GM12878 (cell line): ENCODE results near the gene OPN3. TPM values are rescaled to one million over a fixed set of nuclear protein-coding genes. Genes with fewer than 3 reads are reported as not detected.

Experiments
- ATAC-seq: fragments of 200-7000 bp; cut with Tn5 transposase; 3 replicates; pipeline ENCODE4 v1.9.1; 2020; ENCODE audit warnings: mild to moderate bottlenecking, moderate library complexity
- BruUV-seq: library from RNA; stranded (reverse); fragments of 400-500 nt; replicated peaks from 2 replicates; lab custom pipeline; 2021; lab: Mats Ljungman, UMichigan
- CTCF ChIA-PET: fragments of 300-600 bp; sonication (Branson Sonifier 250); formaldehyde crosslinking; extraction: SDS; loops from one replicate; lab custom pipeline; 2021; ENCODE audit warnings: inconsistent platforms; lab: Yijun Ruan, JAX
- POLR2A ChIA-PET: fragments of 350-600 bp; formaldehyde crosslinking; extraction: SDS; loops from one replicate; lab custom pipeline; 2021; ENCODE audit warnings: inconsistent platforms; lab: Charles Lee
- RAD21 ChIA-PET: fragments of 300-600 bp; sonication (Branson Sonifier 250); formaldehyde crosslinking; loops from one replicate; lab custom pipeline; 2023; ENCODE audit warnings: antibody characterized with exemption; ENCODE audit not compliant: unreplicated experiment; lab: Charles Lee
- SMC1A ChIA-PET: fragments of 300-600 bp; sonication (Branson Sonifier 250); formaldehyde crosslinking; loops from one replicate; lab custom pipeline; 2023; ENCODE audit not compliant: unreplicated experiment, uncharacterized antibody; lab: Charles Lee
- DNase-seq: peaks from one replicate; pipeline ENCODE4 v3.0.0-alpha.2; 2011; ENCODE audit warnings: low read depth, low spot score
- FAIRE-seq: peaks from 3 replicates; lab custom pipeline; 2011; peaks lifted over from hg19 to GRCh38; lab: Jason Lieb, UNC
- H2AFZ ChIP-seq: 2 replicates; pipeline ENCODE4 v1.6.0; 2011; ENCODE audit warnings: low read depth, low read length, control low read depth; ENCODE audit not compliant: control insufficient read depth
- H3K27ac ChIP-seq: 2 replicates; pipeline ENCODE4 v1.5.1; 2011; ENCODE audit warnings: control low read depth; ENCODE audit not compliant: control insufficient read depth, insufficient read depth
- H3K27me3 ChIP-seq, 2 experiments: replicated peaks in 1 of 2; 2 replicates each; pipeline versions ENCODE4 v1.6.0 to v1.6.1; 2011; ENCODE audit warnings: low read length in 1 of 2; ENCODE audit not compliant: control insufficient read depth in 2 of 2, insufficient read depth in 2 of 2
- H3K36me3 ChIP-seq, 2 experiments: 2 replicates each; pipeline ENCODE4 v1.5.1; 2011; ENCODE audit warnings: low read length in 1 of 2; ENCODE audit not compliant: control insufficient read depth in 2 of 2, insufficient read depth in 2 of 2
- H3K4me1 ChIP-seq: 2 replicates; pipeline ENCODE4 v1.6.1; 2011; ENCODE audit warnings: mild to moderate bottlenecking, low read length, moderate library complexity, mixed read lengths; ENCODE audit not compliant: control insufficient read depth, insufficient read depth
- H3K4me2 ChIP-seq: 2 replicates; pipeline ENCODE4 v1.6.0; 2011; ENCODE audit warnings: control low read depth; ENCODE audit not compliant: control insufficient read depth, insufficient read depth
- H3K4me3 ChIP-seq: fragments of 200-600 bp; sonication (generic); 2 replicates; pipeline ENCODE4 v1.5.1; 2016
- H3K79me2 ChIP-seq: 2 replicates; pipeline ENCODE4 v1.6.0; 2011; ENCODE audit warnings: low read length; ENCODE audit not compliant: control insufficient read depth, insufficient read depth
- H3K9ac ChIP-seq: 2 replicates; pipeline ENCODE4 v1.8.0; 2011; ENCODE audit warnings: low read length, control low read depth, mixed read lengths; ENCODE audit not compliant: control insufficient read depth, insufficient read depth
- H3K9me3 ChIP-seq: replicated peaks from 3 replicates; pipeline ENCODE4 v1.5.1; 2011; ENCODE audit warnings: mild to moderate bottlenecking, low read length; ENCODE audit not compliant: control insufficient read depth, insufficient read depth
- H4K20me1 ChIP-seq: 2 replicates; pipeline ENCODE4 v1.6.0; 2011; ENCODE audit not compliant: control insufficient read depth, insufficient read depth
- ATF7 ChIP-seq: fragments of 450-650 bp; IDR thresholded peaks from 2 replicates; pipeline ENCODE4 v1.6.1; 2016; ENCODE audit warnings: low read depth, mild to moderate bottlenecking
- CBX5 ChIP-seq: sonication (generic); IDR thresholded peaks from 2 replicates; pipeline ENCODE4 v1.6.1; 2016; ENCODE audit warnings: low read depth, moderate library complexity, mild to moderate bottlenecking, inconsistent platforms
- CHD4 ChIP-seq: fragments of 200-600 bp; sonication (generic); IDR thresholded peaks from 2 replicates; pipeline ENCODE4 v1.6.1; 2016; ENCODE audit warnings: mild to moderate bottlenecking
- DPF2 ChIP-seq: fragments of 450-650 bp; IDR thresholded peaks from 2 replicates; pipeline ENCODE4 v1.6.1; 2017; ENCODE audit warnings: mild to moderate bottlenecking
- HDAC6 ChIP-seq: fragments of 200-600 bp; sonication (generic); IDR thresholded peaks from one replicate; pipeline ENCODE4 v1.8.0; 2017; ENCODE audit warnings: antibody characterized with exemption; ENCODE audit not compliant: unreplicated experiment
- IKZF1 ChIP-seq: fragments of 450-650 bp; conservative IDR thresholded peaks from 2 replicates; pipeline ENCODE4 v1.6.1; 2017; ENCODE audit warnings: antibody characterized with exemption, mild to moderate bottlenecking
- JUND ChIP-seq: IDR thresholded peaks from 2 replicates; pipeline ENCODE4 v1.6.1; 2012; ENCODE audit warnings: low read depth, mild to moderate bottlenecking, low read length, improper control_type of control experiment, moderate library complexity
- LARP7 ChIP-seq: fragments of 450-650 bp; IDR thresholded peaks from 2 replicates; pipeline ENCODE4 v1.6.1; 2017; ENCODE audit warnings: mild to moderate bottlenecking
- MXI1 ChIP-seq: fragments of 150-350 bp; IDR thresholded peaks from 2 replicates; pipeline ENCODE4 v1.6.1; 2011; ENCODE audit warnings: low read depth, mild to moderate bottlenecking, inconsistent platforms, low read length, improper control_type of control experiment
- NR2C1 ChIP-seq: fragments of 450-650 bp; IDR thresholded peaks from 2 replicates; pipeline ENCODE4 v1.6.1; 2017; ENCODE audit warnings: antibody characterized with exemption, mild to moderate bottlenecking, moderate library complexity
- NR2F1 ChIP-seq: fragments of 450-650 bp; conservative IDR thresholded peaks from 2 replicates; pipeline ENCODE4 v1.6.1; 2017; ENCODE audit warnings: mild to moderate bottlenecking
- PAX5 ChIP-seq: IDR thresholded peaks from 2 replicates; pipeline ENCODE4 v1.6.1; 2011; ENCODE audit warnings: low read depth, low read length, borderline replicate concordance
- POU2F2 ChIP-seq: IDR thresholded peaks from 3 replicates; pipeline ENCODE4 v1.6.1; 2011; ENCODE audit warnings: low read depth, mild to moderate bottlenecking, low read length, borderline replicate concordance
- SIN3A ChIP-seq: IDR thresholded peaks from 2 replicates; pipeline ENCODE4 v1.6.1; 2012; ENCODE audit warnings: low read depth, low read length, improper control_type of control experiment
- SMAD1 ChIP-seq: fragments of 450-650 bp; IDR thresholded peaks from 2 replicates; pipeline ENCODE4 v1.6.1; 2018; ENCODE audit warnings: mild to moderate bottlenecking, low read depth; ENCODE audit not compliant: partially characterized antibody
- SP1 ChIP-seq: IDR thresholded peaks from one replicate; pipeline ENCODE4 v1.6.1; 2011; ENCODE audit warnings: low read depth, low read length
- STAT3 ChIP-seq: IDR thresholded peaks from 2 replicates; pipeline ENCODE4 v1.6.1; 2011; ENCODE audit warnings: low read depth, low read length, improper control_type of control experiment
- TBL1XR1 ChIP-seq: IDR thresholded peaks from 2 replicates; pipeline ENCODE4 v1.6.1; 2012; ENCODE audit warnings: low read depth, low read length, improper control_type of control experiment
- ZBED1 ChIP-seq: IDR thresholded peaks from 2 replicates; pipeline ENCODE4 v1.6.1; 2016; ENCODE audit warnings: borderline replicate concordance
- ZZZ3 ChIP-seq: IDR thresholded peaks from 2 replicates; pipeline ENCODE4 v1.6.1; 2011; ENCODE audit warnings: low read depth; ENCODE audit not compliant: control insufficient read depth, insufficient read length
- WGBS: methylation state at CpG from one replicate; pipeline ENCODE4 v1.1.6; 2016; ENCODE audit warnings: low lambda C conversion rate; ENCODE audit not compliant: insufficient replicate concordance, insufficient coverage; ENCODE audit errors: missing lambda C conversion rate; 5-methylcytosine and 5-hydroxymethylcytosine counted together
- in situ Hi-C: fragments of 300-500 bp; cut with MboI; formaldehyde crosslinking; loops from 9 replicates; pipeline ENCODE4 v1.14.3; 2018; ENCODE audit warnings: mixed read lengths
- intact Hi-C: fragments of 100-400 bp; cut with micrococcal nuclease; formaldehyde crosslinking; loops from one replicate; pipeline ENCODE4 v1.14.2; 2022; ENCODE audit not compliant: unreplicated experiment
- polyA plus RNA-seq, 11 experiments: library from polyadenylated mRNA; depleted of rRNA in 4 of 11; unstranded in 6 of 11; stranded (reverse) in 5 of 11; fragments of >200 nt; fragmentation: Nextera tagmentation in 4 of 11; fragmentation: Illumina TruSeq in 1 of 11; extraction: Ambion mirVana in 4 of 11; extraction: Trizol in 1 of 11; gene quantifications; 1 replicate in 1 of 11; 2 replicates in 10 of 11; pipeline versions ENCODE4 v1.2.1 to v1.2.3, GENCODE V29; 2011 to 2016; ENCODE audit warnings: inconsistent platforms in 2 of 11, missing spikeins in 2 of 11, low read depth in 1 of 11
- total RNA-seq, 4 experiments: library from RNA; depleted of rRNA in 3 of 4; stranded (reverse); fragments of >200 nt in 3 of 4; fragmentation: Illumina TruSeq in 1 of 4; extraction: Trizol in 1 of 4; gene quantifications; 2 replicates each; pipeline versions ENCODE4 v1.2.1 to v1.2.3, GENCODE V29; 2013 to 2021
- TF ChIP-seq, protein P1 (sequence below): IDR thresholded peaks from 2 replicates; pipeline ENCODE4 v1.6.1; 2012; ENCODE audit warnings: low read depth, low read length, improper control_type of control experiment
- TF ChIP-seq, protein P2 (sequence below): fragments of 450-650 bp; IDR thresholded peaks from 2 replicates; pipeline ENCODE4 v1.6.1; 2016; ENCODE audit warnings: mild to moderate bottlenecking

The OPN3 gene
- total and polyA plus RNA-seq, 10 of the 15 experiments (the other 5 are each of a cell fraction or from before 2014, with no cell fraction given): 0.26 to 12.2 (median 7.4) TPM

DNA sequence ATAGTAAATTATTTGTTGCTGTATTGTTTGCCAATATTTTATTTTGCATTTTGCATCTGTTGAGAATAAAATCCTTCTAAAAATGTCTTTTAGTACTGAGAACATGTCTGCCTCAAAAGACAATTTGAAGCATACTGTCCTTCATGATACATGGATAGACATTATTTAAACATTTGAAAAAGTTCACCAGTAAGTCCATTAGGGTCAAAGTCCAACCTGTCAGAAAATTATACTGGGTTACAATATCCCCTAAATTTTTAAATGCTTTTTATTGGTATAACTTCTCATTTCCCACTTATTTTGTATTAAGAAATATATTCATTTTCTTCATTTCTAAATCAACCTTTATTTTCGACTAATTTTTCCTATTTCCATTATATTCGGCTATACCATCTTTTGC, 9.3 kb downstream of the OPN3 start:
- BruUV-seq: no TSS peak
- no peaks in the 10 kb centered on the region for H4K20me1 ChIP-seq
- H3K4me3 ChIP-seq: no peak overlapping the region
- peaks cover 3% of the 10 kb centered on the region for H3K4me1 ChIP-seq
- intact Hi-C loops (no loop called here), in situ Hi-C loops (no loop called here)
- WGBS: 97% methylated on average over 2 of the region's 2 CpGs
- H3K27me3 ChIP-seq: no peaks in the 10 kb centered on the region
- ChIA-PET SMC1A (no interaction called here), POLR2A (no interaction called here), RAD21 (no interaction called here), CTCF (no interaction called here)
- H3K4me2 ChIP-seq: no peak overlapping the region
- H3K27ac ChIP-seq: no peak overlapping the region
- no peak overlapping the region for H3K9ac ChIP-seq
- FAIRE-seq (no peak), DNase-seq (no peak), ATAC-seq (no peak)
- TF ChIP-seq, protein P1, sequence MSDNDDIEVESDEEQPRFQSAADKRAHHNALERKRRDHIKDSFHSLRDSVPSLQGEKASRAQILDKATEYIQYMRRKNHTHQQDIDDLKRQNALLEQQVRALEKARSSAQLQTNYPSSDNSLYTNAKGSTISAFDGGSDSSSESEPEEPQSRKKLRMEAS: no peak
- no peak for TF ChIP-seq SMAD1
- TF ChIP-seq SP1: no peak
- no peak for TF ChIP-seq ZZZ3
- no peak for TF ChIP-seq NR2F1
- TF ChIP-seq, protein P2, sequence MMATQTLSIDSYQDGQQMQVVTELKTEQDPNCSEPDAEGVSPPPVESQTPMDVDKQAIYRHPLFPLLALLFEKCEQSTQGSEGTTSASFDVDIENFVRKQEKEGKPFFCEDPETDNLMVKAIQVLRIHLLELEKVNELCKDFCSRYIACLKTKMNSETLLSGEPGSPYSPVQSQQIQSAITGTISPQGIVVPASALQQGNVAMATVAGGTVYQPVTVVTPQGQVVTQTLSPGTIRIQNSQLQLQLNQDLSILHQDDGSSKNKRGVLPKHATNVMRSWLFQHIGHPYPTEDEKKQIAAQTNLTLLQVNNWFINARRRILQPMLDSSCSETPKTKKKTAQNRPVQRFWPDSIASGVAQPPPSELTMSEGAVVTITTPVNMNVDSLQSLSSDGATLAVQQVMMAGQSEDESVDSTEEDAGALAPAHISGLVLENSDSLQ: no peak
- H2AFZ ChIP-seq: no peak overlapping the region
- H3K9me3 ChIP-seq: no peaks in the 10 kb centered on the region
- peaks cover 3% of the 10 kb centered on the region for H3K79me2 ChIP-seq
- no peaks in the 10 kb centered on the region; a peak in 1 of 4 replicates for H3K36me3 ChIP-seq

DNA sequence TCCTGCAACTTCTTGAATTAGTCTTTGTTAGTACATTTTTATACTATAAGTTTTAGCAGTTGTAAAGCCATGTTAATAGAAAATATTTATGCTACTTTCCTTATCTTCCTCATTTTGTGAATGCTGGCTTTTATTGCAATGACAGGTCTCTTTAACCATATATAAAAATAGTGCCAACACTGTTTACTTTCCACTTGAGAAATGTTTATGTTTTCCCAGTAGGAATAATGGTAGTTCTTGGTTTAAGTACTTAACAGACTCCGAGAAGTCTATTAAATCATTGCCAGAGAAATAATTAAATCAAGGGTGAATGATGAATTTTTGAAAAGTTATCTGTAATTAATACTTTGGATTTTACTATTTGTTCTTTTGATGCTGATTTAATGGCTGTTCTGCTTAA, 9.7 kb downstream of the OPN3 start:
- H3K27ac ChIP-seq: no peak overlapping the region
- ChIA-PET CTCF (interaction anchor here (2.1 kb wide), 1 partner anchor 19 kb away, joined by 16 read pairs; no protein-coding TSS in a partner anchor), POLR2A (no interaction called here), SMC1A (interaction anchor here (1.8 kb wide), 1 partner anchor 20 kb away, joined by 7 read pairs; no protein-coding TSS in a partner anchor), RAD21 (no interaction called here)
- H3K4me1 ChIP-seq: peaks cover 3% of the 10 kb centered on the region
- WGBS: 97% methylated on average over 1 of the region's 1 CpG
- no peaks in the 10 kb centered on the region for H3K27me3 ChIP-seq
- H4K20me1 ChIP-seq: no peaks in the 10 kb centered on the region
- DNase-seq: no peak
- in situ Hi-C loops: no loop called here
- H3K9ac ChIP-seq: no peak overlapping the region
- no TSS peak for BruUV-seq
- H3K4me3 ChIP-seq: no peak overlapping the region
- peaks cover 3% of the 10 kb centered on the region for H3K79me2 ChIP-seq
- intact Hi-C loops: no loop called here
- H3K9me3 ChIP-seq: no peaks in the 10 kb centered on the region
- no peak overlapping the region for H3K4me2 ChIP-seq
- H3K36me3 ChIP-seq: no peaks in the 10 kb centered on the region; a peak in 1 of 4 replicates
- H2AFZ ChIP-seq: no peak overlapping the region
- ATAC-seq: no peak
- no peak for FAIRE-seq
- TF ChIP-seq STAT3 (no peak), TBL1XR1 (no peak), DPF2 (no peak), SIN3A (no peak), NR2C1 (no peak), POU2F2 (no peak), PAX5 (no peak), ATF7 (no peak), IKZF1 (no peak), MXI1 (no peak), ZBED1 (no peak), HDAC6 (no peak), CBX5 (no peak), CHD4 (no peak), JUND (no peak), LARP7 (no peak)
